Measurements from ENCODE around the gene EGR4. TPM values are rescaled to one million over a fixed set of nuclear protein-coding genes. Genes with fewer than 3 reads are reported as not detected.

Gene EGR4
- total RNA-seq, 2 donors from 2014 or later, result not detected

DNA sequence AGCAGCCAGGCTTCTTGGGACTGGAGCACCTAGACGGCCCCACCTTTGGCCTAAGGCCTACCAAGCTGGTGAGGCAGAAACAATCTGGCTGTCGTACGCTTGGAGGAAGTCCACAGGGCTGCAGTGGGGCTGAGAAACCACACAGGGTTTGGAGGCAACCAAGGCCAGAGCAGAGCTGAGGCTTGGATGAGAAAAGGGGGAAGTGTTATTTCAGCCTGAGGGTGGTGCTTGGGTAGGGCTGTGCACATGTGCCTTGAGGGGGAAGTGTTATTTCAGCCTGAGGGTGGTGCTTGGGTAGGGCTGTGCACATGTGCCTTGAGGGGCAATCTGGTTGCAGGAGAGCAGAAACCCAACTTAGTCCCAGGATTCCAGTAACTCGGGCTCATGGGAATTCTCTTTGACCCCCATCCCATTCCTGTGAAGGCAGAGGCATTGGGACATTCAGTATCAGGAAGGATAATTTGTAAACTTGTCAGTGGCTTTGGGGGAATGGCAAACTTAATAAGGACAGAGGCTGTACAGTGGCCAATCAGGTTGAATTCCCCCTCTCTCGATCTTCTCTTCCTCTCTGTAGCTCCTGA, 8.1 kb downstream of the EGR4 start:
- no peak for DNase-seq (ENCODE audit: low spot score)
- H3K36me3 ChIP-seq, result no peaks in the 10 kb centered on the region
- H3K4me3 ChIP-seq, result peak overlapping the region; percentile 86
- TF ChIP-seq, protein P1, sequence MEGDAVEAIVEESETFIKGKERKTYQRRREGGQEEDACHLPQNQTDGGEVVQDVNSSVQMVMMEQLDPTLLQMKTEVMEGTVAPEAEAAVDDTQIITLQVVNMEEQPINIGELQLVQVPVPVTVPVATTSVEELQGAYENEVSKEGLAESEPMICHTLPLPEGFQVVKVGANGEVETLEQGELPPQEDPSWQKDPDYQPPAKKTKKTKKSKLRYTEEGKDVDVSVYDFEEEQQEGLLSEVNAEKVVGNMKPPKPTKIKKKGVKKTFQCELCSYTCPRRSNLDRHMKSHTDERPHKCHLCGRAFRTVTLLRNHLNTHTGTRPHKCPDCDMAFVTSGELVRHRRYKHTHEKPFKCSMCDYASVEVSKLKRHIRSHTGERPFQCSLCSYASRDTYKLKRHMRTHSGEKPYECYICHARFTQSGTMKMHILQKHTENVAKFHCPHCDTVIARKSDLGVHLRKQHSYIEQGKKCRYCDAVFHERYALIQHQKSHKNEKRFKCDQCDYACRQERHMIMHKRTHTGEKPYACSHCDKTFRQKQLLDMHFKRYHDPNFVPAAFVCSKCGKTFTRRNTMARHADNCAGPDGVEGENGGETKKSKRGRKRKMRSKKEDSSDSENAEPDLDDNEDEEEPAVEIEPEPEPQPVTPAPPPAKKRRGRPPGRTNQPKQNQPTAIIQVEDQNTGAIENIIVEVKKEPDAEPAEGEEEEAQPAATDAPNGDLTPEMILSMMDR (IDR thresholded peaks at IDR 0.05), result no peak
- ATAC-seq (ENCODE audit: insufficient number of reproducible peaks, low FRiP score, low read depth), result no peak
- H3K27me3 ChIP-seq (replicated peaks; ENCODE audit: insufficient read depth), result no peaks in the 10 kb centered on the region
- no peaks in the 10 kb centered on the region for H3K9me3 ChIP-seq
- peaks cover 0 to 15% of the 10 kb centered on the region in 2 donors for H3K4me1 ChIP-seq (ENCODE audit: control insufficient read depth in 1 of 2, low read depth in 2 of 2)
- no peak overlapping the region for H3K27ac ChIP-seq

DNA sequence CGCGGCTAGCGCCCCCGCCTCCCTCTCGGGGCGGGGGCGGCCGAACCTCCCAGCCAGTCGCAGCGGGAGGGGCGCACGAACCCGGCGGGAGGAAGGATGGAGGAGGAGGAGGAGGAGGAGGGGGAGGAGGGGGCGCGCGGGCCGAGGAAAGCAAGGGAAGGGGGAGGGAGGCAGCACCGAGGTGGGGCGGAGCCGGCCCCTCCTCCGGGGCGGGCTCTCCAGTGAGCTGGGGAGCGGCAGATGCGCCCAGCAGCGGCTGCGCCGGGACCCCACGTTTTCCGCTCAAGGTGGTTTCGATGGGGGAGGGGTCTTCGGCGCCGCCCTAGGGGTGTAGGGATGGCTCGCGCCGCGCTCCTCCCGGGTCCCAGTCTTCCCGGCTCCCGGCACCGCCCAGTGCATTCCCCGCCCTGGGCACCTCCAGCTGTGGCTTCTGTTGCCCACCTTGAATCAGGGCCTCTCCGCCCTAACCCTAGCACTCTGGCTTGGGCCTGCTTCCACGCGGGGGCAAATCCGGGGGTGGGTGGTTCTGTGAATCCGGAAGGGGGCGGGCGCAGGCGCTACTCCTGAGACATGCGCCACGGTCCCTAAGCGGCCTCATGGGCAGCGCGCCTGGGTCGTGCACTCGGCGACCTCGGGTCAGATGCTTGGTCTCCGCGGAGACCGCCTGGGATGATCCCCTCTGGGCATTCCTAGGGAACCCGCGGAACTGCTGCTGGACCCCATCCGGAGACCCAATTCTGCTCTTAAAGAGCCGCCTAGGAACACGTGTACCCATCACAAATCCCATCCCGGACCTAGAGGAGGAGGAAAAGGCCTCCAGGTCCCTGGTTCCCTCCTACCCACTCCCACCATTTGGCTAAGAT, 8.8 kb downstream of the EGR4 start, which contains the start of gene FBXO41:
FBXO41 (minus strand) TSS at position 183 of the 863 bp plus-strand sequence. CDS start 14,848 bp downstream, outside the sequence.
- DNase-seq (ENCODE audit: low spot score), result no peak
- no peak within 1 kb of the TSS for H3K27ac ChIP-seq
- H3K36me3 ChIP-seq, result no peaks in the 10 kb centered on the region
- H3K4me1 ChIP-seq (ENCODE audit: control insufficient read depth in 1 of 2, low read depth in 2 of 2), result peaks cover 0 to 15% of the 10 kb centered on the region in 2 donors
- ATAC-seq (ENCODE audit: insufficient number of reproducible peaks, low FRiP score, low read depth), result no peak
- peak within 1 kb of the TSS; percentile 86 for H3K4me3 ChIP-seq
- H3K9me3 ChIP-seq, result no peaks in the 10 kb centered on the region
- TF ChIP-seq, protein P1 (IDR thresholded peaks at IDR 0.05), result no peak
- no peaks in the 10 kb centered on the region for H3K27me3 ChIP-seq (replicated peaks; ENCODE audit: insufficient read depth)

DNA sequence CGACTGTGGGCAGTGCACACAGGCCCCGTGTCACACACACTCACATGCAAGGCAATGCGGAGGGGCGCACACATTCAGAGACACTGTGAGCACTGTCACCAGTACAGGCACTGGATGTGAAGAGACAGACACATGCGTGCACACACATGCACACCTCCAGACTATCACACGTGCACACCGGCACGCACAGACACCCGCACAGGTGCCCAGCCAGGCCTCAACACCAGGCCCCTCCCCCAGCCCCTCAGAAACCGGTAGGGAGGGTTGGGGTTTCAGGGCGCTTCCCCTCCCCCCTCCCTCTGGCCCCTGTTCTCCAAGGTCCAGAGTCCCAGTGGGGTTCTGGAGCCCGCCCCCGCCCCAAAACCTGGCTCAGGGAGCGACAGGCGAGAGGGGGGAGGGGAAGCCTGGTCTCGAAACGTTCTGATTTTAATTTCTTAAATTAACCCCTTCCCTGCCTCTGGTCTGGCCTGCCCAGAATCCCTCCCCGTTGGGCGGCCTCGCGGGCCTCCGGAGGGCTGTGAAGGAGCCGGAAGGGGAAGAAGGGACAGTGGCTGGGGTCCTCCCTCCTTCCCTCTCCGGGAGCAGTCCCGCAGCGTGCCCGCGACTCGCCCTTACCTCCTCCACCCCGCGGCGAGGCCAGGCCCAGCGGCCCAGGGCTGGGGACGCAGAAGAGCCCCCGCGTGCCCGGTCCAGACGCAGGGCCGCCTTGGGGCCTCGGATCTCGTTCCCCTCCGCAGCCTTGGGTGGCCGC, 9.6 kb downstream of the EGR4 start:
- Histone ChIP-seq H3K9me3 (no peaks in the 10 kb centered on the region), H3K36me3 (no peaks in the 10 kb centered on the region), H3K4me3 (peak overlapping the region; percentile 86), H3K4me1 (ENCODE audit: control insufficient read depth in 1 of 2, low read depth in 2 of 2) (peaks cover 0 to 15% of the 10 kb centered on the region in 2 donors), H3K27me3 (replicated peaks; ENCODE audit: insufficient read depth) (no peaks in the 10 kb centered on the region), H3K27ac (no peak overlapping the region)
- ATAC-seq (ENCODE audit: insufficient number of reproducible peaks, low FRiP score, low read depth) (no peak), DNase-seq (ENCODE audit: low spot score) (no peak)
- TF ChIP-seq, protein P1 (IDR thresholded peaks at IDR 0.05), result no peak

DNA sequence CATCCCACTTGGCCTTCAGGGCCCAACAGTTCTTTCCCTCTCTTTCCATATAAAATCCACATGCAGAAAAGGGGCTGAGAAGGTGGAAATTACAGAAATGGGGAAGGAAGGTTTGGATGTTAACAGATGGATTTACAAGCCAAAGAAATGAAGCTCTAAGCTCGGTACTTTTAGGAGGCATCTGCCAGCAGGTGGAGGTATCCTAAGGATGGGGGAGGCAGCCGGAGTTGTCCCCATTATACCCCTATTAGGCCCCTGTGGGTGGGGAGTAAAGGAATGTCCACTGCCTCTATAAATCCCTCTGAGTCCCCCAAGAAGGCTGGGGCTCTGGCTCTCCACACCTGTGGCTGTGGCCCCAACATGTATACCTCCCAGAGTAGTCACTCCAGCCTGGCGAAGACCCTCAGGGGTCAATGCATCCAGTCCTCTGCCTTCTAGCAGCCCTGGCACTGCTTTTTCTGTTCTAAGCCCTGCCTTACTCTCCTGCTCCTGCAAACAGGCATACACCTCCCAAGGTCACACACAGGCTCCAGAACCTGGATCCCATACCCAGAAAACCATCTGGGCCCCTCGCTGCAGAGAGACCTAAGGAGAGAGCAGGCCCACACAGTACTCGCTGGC, 10.3 kb downstream of the EGR4 start:
- no peak for ATAC-seq (ENCODE audit: insufficient number of reproducible peaks, low FRiP score, low read depth)
- H3K27ac ChIP-seq, result no peak overlapping the region
- no peak for DNase-seq (ENCODE audit: low spot score)
- H3K4me1 ChIP-seq (ENCODE audit: control insufficient read depth in 1 of 2, low read depth in 2 of 2), result peaks cover 0 to 15% of the 10 kb centered on the region in 2 donors
- TF ChIP-seq, protein P1 (IDR thresholded peaks at IDR 0.05), result no peak
- no peaks in the 10 kb centered on the region for H3K27me3 ChIP-seq (replicated peaks; ENCODE audit: insufficient read depth)
- no peaks in the 10 kb centered on the region for H3K9me3 ChIP-seq
- H3K4me3 ChIP-seq, result peak overlapping the region; percentile 86
- no peaks in the 10 kb centered on the region for H3K36me3 ChIP-seq

All from thoracic aorta (tissue), 2 donors.